NCI-H1694 (cell line): ENCODE results near the gene TANGO2.
"Not testable (repeated sequence)": the region's sequence is repeated elsewhere in the genome, so short reads cannot be mapped to it uniquely, and the experiment has no call there.

Experiments used
- DNase-seq: peaks from one replicate; lab custom pipeline; 2025; lab: John Stamatoyannopoulos, UW

The TANGO2 gene

DNA sequence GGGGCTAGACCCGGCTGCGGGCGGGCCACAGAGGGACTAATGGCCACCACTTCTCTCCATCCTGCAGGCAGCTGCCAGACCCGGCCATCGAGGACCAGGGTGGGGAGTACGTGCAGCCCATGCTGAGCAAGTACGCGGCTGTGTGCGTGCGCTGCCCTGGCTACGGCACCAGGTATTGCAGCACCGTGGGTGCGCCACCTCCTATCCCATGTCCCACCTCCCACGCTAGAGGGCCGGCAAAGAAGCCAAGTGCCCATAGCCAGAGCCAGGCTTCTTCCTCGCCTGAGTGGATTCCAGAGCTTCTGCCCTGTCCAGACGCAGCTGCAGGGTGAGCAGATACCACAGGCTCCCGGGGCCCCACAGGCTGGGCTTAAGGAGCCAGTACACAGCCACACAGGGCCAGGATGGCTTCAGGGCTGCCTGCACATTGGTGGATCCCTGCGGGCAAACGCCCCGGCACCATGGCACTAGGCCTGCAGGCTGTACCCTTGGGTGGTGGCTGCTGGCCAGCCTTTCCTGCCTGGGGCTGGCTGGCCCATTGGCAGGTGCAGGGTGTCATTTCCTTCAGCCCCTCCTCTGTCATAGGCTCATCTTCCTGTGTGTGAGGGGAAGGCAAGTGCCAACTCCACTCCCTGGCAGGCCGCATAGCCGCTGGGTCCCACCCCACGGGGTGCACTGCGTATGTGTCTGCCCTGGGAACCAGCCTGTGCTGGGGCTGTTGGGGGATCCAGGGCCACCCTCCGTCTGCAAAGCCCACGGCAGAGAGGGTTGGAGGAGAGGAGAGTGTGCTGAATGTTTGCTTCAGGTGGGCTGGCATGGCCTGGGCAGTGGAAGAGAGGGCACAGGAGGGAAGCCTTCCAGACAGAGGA is 42.6 kb downstream of the TANGO2 start:
- DNase-seq: no peak

GRCh38 chr22:20064140-20064480 is 43.2 kb downstream of the TANGO2 start:
- no peak for DNase-seq

DNA sequence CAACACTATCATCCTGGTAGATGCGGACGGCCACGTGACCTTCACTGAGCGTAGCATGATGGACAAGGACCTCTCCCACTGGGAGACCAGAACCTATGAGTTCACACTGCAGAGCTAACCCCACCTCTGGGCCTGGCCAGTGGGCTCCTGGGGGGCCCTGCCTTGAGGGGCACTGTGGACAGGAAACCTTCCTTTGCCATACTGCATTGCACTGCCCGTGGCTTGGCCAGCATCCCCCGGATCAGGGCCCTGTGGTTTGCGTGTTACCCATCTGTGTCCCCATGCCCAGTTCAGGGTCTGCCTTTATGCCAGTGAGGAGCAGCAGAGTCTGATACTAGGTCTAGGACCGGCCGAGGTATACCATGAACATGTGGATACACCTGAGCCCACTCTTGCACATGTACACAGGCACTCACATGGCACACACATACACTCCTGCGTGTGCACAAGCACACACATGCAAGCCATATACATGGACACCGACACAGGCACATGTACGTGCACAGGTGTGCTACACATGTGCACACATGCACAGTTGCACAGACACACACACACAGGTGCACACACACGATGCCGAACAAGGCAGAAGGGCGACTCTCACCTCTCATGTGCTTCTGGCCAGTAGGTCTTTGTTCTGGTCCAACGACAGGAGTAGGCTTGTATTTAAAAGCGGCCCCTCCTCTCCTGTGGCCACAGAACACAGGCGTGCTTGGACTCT is 43.8 kb downstream of the TANGO2 start:
- no peak for DNase-seq

DNA sequence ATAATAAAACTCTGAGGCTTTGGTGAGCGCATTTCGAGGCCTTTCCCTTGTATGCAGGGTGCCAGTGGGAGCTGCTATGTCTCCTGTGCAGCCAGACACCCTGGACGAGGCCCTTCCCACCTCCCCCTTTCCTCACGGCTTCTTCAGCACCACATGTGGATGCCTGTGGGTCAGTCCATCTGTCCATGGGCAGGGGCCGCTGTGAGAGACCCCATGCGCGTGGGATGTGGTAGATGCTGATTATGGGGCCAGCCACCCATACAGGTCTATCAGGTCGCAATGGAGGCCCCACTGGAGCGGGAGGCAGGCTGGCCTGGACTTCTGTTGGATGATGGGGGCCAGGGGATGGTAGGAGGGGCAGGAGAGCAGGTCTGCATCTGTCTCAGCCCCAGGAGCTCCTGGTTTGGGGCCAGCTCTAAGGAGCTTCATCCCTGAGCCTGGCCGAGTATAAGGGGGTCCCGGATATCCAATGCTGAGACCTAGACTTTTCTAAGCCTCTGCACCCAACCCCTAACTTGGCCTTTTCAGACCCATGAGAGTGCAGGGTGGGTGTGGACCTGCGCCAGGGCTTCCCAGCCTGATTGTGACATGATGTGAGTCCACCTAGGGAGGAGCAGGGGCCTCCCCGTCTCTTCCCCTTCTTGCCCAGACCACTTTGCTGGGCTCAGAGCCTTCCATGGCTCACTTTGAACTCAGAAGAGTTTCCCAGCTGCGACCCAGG is 45.1 kb downstream of the TANGO2 start:
- no peak for DNase-seq

DNA sequence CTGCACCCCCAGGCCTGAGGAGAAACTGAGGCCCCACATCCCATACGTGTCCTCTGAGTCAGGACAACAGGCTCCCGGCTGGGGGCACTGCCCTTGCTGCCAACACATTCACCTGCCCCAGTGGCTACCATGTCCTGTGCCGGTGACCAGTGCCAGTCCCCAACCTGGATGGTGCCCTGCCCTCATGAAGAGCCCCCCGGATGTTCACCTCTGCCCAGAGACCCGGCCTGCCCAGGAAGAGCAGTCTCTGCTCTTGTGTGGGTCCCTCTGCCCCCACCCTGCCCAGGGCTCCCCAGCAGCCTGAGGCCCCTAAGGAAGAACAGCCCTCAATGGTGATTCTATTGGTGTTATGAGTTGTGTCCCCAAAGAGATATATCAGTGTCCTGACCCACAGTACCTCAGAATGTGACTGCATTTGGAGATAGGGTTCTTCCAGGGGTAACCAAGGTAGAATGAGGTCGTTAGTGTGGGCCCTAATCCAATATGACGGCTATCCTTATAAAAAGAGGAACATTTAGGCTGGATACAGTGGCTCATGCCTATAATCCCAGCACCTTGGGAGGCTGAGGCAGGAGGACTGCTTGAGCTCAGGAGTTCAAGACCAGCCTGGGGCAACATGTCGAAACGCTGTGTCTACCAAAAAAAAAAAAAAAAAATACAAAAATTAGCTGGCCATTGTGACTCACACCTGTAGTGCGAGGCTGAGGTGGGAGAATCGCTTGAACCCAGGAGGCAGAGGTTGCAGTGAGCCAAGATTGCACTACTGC is 45.9 kb downstream of the TANGO2 start:
- no peak for DNase-seq

DNA sequence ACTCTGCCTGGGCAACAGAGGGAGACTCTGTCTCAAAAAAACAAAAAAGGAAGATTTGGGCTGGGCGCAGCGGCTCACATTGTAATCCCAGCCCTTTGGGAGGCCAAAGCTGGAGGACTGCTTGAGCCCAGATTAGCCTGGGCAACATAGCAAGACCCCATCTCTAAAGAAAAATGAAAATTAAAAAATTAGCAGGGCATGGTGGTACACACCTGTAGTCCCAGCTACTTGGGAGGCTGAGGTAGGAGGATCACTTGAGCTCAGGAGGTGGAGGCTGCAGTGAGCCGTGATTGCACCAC is 46.4 kb downstream of the TANGO2 start:
- not testable (repeated sequence) for DNase-seq

- no peak for DNase-seq
These were observed 47.7 kb downstream of the TANGO2 start for GRCh38 chr22:20068640-20069039.

GRCh38 chr22:20069331-20070042 is 48.6 kb downstream of the TANGO2 start:
- DNase-seq: no peak

DNA sequence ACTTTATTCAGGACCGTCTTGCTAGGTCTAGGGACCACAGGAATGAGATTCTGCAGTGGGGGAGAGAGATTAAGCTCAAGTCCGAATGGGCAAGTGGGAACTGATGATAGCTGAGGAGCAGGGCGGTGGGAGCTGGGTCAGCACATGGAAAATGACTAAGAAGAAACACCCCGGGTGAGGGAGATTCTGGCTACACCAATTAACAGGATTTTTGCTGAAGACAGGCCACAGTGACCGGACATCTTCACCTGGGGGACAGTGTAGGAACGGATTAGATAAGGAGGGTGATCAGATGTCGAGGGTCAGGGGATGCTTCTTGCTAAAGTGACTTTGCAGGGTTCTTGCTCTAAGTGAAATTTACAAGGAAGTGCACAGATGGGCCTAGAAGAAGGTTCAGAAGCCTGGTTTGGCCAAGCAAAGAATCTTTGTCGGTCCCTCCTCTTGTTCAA is 50.6 kb downstream of the TANGO2 start:
- no peak for DNase-seq

GRCh38 chr22:20076627-20077172 is 55.8 kb downstream of the TANGO2 start:
- no peak for DNase-seq

DNA sequence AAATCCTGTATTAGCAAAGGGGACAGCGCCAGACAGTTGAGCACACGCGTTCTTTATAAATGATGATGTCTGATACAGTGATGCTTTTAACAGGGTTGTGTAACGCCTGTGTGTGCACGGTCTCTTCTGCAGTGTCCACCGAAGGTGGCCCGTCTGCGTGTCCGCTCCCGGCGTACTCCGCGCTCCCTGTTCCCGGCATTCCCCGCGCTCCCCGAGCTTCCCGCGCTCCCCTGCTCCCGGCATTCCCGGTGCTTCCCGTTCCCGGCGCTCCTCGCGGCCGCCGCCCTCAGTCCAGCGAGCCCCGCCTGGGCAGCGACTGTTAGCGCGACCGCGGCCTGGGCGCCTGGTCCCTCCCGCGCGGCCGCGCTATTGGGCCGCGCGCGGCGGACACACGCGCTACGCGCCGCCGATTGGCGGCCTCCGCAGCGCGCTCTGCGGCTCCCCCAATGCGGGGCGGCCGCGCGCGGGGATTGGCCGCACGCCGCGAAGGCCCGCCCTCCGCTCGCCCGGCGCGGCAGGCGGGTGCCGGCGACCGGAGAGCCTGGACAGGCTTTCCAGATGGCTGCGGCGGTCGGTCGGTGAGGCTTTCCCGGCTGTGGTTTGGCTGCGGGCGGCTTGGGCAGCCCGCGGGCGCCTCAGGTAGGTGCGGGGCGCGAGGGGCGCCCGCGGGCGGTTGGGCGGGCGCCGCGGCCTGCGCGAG is 59.0 kb downstream of the TANGO2 start, which contains the start of gene DGCR8:
TSS of gene DGCR8 (plus strand) at position 497 of the 700 bp plus-strand sequence. CDS start 5,723 bp downstream, outside the sequence.
- DNase-seq: peak; percentile 78

DNA sequence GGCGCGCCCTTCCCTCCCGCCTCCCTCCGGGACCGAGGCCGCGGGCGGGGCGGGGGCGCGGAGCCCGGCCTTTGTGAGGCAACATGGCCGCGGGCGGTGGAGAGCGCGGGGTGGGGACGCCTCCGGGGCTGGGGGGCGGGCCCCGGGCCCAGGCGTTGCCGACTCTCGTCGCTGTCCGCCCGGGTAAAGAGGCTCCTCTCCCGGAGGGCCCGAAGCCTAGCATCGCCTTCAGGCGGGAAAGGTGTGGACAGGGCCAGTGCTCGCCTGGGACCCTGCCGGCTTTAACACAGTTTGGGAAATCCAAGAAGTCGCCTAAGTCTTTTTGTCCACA is 59.5 kb downstream of the TANGO2 start:
- peak; percentile 11 for DNase-seq

DNA sequence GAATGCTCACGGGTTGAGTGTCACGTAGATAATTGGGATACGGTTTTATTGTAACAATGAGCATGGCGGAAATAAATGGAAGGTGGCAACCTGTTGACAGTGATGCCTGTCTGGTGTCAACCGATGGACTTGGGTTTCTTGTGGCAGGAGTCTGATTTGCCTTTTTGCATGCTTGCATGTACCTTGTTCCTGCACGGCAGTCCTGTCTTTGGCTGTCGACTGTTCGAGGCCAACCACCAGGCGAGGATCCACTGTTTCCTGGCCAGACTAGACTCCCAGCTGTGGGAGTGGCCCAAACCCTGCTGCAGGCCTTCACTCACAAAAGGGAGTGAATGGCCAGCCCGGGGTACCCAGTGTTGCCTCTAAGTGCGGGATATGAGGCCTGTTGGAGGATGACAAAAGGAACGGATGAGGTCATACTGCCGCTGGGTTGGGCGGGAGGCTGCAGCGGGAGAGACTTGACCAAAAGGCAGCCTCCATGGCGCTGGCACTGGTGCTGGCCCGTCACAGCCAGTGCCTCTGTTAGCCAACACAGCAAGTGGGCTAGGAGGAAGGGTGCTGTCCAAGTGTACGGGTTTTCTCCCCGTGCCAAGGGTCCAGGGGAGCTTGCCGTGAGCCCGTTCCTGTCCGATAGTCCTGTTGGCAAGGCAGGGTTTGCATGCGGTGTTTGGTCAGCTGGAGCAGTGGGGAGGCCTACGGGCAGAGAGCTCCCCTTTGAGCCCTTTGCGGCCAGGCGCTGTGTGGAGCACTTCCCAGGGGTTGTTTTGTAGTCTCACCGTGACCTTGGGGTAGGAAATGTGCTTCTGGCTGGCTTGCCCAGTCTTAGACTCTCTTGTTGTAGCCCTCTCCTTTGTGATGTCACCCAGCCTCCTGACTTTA is 60.1 kb downstream of the TANGO2 start:
- no peak for DNase-seq

DNA sequence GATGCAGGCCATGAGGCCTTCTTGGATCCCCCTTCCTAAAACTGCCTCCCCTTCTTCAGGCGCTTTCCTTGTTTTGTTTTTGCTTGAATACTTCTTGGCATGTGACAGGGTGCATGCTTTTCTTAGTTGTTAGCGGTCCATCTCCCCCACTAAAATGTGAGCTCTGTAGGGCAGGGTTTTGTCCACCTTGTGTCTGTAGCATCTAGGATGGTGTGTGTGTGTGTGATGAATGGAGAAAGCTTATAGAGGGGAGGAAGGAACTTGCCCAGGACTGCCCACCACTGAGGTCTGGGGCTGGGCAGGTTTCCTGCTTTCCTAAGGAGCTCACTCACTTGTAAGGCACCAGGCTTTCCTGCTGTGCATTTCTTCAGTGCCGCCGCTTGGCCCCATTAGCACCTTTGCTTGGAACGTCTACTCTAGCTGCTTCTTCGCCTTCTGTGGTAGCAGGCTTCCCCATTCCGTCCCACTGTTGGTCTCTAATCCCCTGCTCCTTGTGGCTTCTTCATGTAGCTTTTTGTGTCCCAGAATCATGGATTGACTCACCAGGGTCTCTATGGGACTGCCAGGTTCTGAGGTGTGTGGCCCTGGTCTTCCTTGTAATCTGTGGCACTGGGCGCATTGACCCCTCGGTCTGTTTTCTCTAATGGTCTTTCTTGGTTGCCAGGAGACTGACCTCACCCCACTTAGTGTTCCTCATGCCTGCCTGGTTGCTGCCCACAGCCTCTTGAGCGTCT is 62.4 kb downstream of the TANGO2 start:
- DNase-seq: no peak

DNA sequence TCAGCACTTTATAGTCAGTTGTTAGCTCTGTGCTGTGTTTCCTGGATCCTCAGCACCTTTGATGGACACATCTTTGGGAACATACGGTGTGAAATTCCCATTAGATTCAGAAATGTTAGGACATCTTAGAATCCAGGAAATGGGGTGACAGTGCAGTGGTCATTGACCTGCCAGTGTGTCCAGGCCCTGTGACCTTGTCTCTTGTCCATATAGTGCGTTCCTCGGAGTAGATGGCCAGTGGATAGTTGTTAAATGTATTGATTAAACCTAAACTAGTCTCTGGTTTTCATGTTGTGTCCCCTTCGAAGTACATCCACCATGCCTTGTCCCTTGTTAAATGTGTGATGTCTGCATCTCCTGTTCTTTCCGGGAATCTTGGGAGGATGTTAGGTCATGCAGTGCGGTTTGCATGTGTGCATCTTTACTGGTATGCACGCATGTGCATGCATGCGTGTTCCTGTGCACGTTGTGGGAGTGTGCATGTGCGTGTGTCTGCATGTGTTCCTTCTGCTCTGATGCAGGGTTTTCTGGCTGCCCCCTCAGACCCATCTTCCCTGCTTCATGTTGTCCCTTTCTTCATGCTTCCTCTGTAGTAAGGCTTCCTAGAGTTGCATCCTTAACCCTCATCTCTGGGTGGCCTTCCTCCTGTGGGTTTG is 63.1 kb downstream of the TANGO2 start:
- DNase-seq: no peak

DNA sequence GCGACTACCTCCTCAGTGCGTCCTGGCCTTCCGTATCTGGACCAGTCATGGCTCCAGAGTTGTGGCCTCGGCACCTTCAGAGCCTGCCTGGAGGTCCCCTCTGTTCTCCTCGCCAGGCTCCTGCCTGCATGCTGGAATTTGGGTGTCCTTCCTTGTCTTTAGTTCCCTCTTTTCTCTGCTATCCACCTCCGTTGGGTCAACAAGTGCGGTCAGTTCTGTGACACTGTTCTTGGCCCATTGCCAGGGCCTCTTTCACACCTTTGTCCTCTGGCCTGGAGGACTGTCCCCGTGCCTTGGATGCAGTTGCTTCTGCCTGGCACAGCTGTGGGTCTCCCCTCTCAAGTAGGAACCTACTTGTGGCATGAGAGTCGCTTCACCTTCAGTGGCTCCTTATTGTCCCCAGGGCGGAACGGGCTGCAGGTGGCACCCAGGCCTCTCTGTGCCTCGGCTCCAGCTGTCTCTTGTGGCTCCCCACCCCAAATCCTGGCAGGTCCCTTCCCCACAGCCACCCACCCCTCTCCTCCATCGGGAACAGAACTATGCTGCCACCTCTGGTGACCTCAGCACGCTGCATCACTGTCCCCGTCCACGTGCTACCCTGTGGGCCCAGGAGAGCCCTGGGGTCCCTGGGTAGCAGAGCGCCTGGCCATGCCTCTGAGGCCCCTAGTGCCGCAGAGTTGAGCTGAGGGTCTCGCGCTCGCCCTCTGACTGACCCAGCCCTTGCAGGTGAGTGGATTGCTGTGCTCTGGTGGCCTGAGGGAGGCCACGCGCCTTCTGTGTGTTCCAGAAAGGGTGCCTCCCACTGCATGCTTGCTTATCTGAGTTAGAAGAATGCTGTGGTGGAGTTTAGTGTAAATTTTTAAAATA is 63.9 kb downstream of the TANGO2 start:
- peak; percentile 31 for DNase-seq

DNA sequence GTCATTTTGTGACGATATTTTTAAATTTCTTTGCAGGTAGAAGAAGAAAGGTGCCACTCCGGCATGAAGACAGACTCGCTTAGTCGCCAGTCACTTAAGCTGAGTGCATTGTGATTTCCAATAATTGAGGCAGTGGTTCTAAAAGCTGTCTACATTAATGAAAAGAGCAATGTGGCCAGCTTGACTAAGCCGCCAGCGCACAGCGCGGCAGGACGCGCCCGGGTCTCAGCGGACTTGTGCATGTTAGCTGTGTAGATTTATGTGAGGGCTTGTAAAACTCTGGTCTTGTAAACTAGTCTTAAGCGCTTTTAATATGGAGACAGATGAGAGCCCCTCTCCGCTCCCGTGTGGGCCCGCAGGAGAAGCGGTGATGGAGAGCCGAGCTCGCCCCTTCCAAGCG is 64.7 kb downstream of the TANGO2 start:
- DNase-seq: no peak
